K562 (cell line): ENCODE measurements around the gene MRPL38. TPM values are rescaled to one million over a fixed set of nuclear protein-coding genes. Genes with fewer than 3 reads are reported as not detected.

Source experiments
- CREB1 ChIP-seq, 2 experiments: sonication (generic) in 1 of 2; formaldehyde crosslinking in 1 of 2; IDR thresholded peaks; 2 replicates each; pipeline versions ENCODE4 v1.6.1 to v1.8.0; 2012 to 2022; ENCODE audit warnings: inconsistent platforms in 1 of 2, mild to moderate bottlenecking in 1 of 2, missing genetic modification reagents in 1 of 2, moderate library complexity in 1 of 2
- CSDE1 ChIP-seq, 2 experiments: fragments of 450-650 bp; IDR thresholded peaks; 2 replicates each; pipeline ENCODE4 v1.6.1; 2016; ENCODE audit warnings: mild to moderate bottlenecking in 1 of 2
- DNMT1 ChIP-seq: fragments of 450-650 bp; IDR thresholded peaks from 2 replicates; pipeline ENCODE4 v1.6.1; 2016; ENCODE audit warnings: antibody characterized with exemption, mild to moderate bottlenecking
- E2F4 ChIP-seq: sonication (generic); formaldehyde crosslinking; IDR thresholded peaks from 2 replicates; pipeline ENCODE4 v1.8.0; 2022; ENCODE audit warnings: mild to moderate bottlenecking, low read depth, missing genetic modification reagents
- HBP1 ChIP-seq: fragments of 450-650 bp; formaldehyde crosslinking; IDR thresholded peaks from 2 replicates; pipeline ENCODE4 v1.4.0; 2022; ENCODE audit warnings: missing genetic modification characterization
- HDAC8 ChIP-seq: fragments of 450-650 bp; IDR thresholded peaks from 2 replicates; pipeline ENCODE4 v1.6.1; 2016; ENCODE audit warnings: mild to moderate bottlenecking, missing genetic modification characterization, moderate library complexity, missing compliant biosample characterization
- L3MBTL2 ChIP-seq: fragments of 450-650 bp; IDR thresholded peaks from 2 replicates; pipeline ENCODE4 v1.6.1; 2016; ENCODE audit warnings: mild to moderate bottlenecking, moderate library complexity
- SP2 ChIP-seq: IDR thresholded peaks from 2 replicates; pipeline ENCODE4 v1.6.1; 2011; ENCODE audit warnings: mild to moderate bottlenecking, low read depth, low read length, moderate library complexity; ENCODE audit not compliant: poor library complexity, severe bottlenecking; ENCODE audit errors: extremely low read depth
- SRSF1 ChIP-seq: fragments of 200-400 bp; formaldehyde crosslinking; IDR thresholded peaks from 2 replicates; pipeline ENCODE4 v1.6.1; 2017; ENCODE audit warnings: mild to moderate bottlenecking, low read depth, low read length, moderate library complexity
- SUPT5H ChIP-seq: fragments of 450-650 bp; IDR thresholded peaks from 2 replicates; pipeline ENCODE4 v1.6.1; 2016
- TGIF2 ChIP-seq: sonication (generic); formaldehyde crosslinking; IDR thresholded peaks from 2 replicates; pipeline ENCODE4 v1.8.1; 2022; ENCODE audit warnings: mild to moderate bottlenecking, missing genetic modification reagents, moderate library complexity
- THAP7 ChIP-seq: fragments of 250-450 bp; sonication (Bioruptor Pico); IDR thresholded peaks from 2 replicates; pipeline ENCODE4 v1.5.0; 2021
- ZBTB9 ChIP-seq: fragments of 450-650 bp; formaldehyde crosslinking; IDR thresholded peaks from 2 replicates; pipeline ENCODE4 v1.4.0; 2020; ENCODE audit warnings: mild to moderate bottlenecking, moderate library complexity
- ZNF184 ChIP-seq: sonication (generic); formaldehyde crosslinking; IDR thresholded peaks from 2 replicates; pipeline ENCODE4 v1.5.0; 2020; ENCODE audit warnings: missing genetic modification reagents
- ZNF57 ChIP-seq: fragments of 450-650 bp; formaldehyde crosslinking; IDR thresholded peaks from 2 replicates; pipeline ENCODE4 v1.4.0; 2020; ENCODE audit warnings: mild to moderate bottlenecking, moderate library complexity
- ZNF584 ChIP-seq: fragments of 200-800 bp; sonication (Bioruptor generic); IDR thresholded peaks from 2 replicates; pipeline ENCODE4 v1.6.1; 2016; ENCODE audit warnings: low read depth, mild to moderate bottlenecking, missing genetic modification characterization, missing compliant biosample characterization
- ZNF592 ChIP-seq: fragments of 450-650 bp; IDR thresholded peaks from 2 replicates; pipeline ENCODE4 v1.6.1; 2017; ENCODE audit warnings: antibody characterized with exemption, mild to moderate bottlenecking
- polyA plus RNA-seq, 8 experiments: library from polyadenylated mRNA; depleted of rRNA in 4 of 8; stranded (reverse) in 5 of 8; unstranded in 3 of 8; fragments of >200 nt; fragmentation: Nextera tagmentation in 2 of 8; fragmentation: Illumina TruSeq in 1 of 8; extraction: Ambion mirVana in 2 of 8; extraction: Trizol in 1 of 8; gene quantifications; 2 replicates each; pipeline versions ENCODE4 v1.2.1 to v1.2.3, GENCODE V29; 2011 to 2014; ENCODE audit warnings: inconsistent platforms in 1 of 8, missing spikeins in 1 of 8
- total RNA-seq, 7 experiments: library from RNA; depleted of rRNA in 6 of 7; stranded (reverse); fragments of >200 nt in 6 of 7; fragmentation: Illumina TruSeq in 2 of 7; extraction: Trizol in 2 of 7; gene quantifications; 2 replicates each; pipeline versions ENCODE4 v1.2.1 to v1.2.3, GENCODE V29; 2011 to 2021; ENCODE audit warnings: low replicate concordance in 1 of 7

MRPL38 gene
- total and polyA plus RNA-seq, 9 of the 15 experiments (the other 6 are each of a cell fraction or from before 2014, with no cell fraction given), result 4.5 to 154 (median 48.5) TPM

GRCh38 chr17:75940727-75941441, 36.2 kb upstream of the MRPL38 start, which contains the start of gene FBF1 (continued):
- no peak; a peak in 1 of 4 replicates for TF ChIP-seq CSDE1 (IDR thresholded peaks at IDR 0.05)
- TF ChIP-seq HBP1 (CRISPR knock-in tag), result peak; percentile 70; the same call in 1 of the 2 replicates
- 0 out of 2 replicates have a peak, but pooled peaks have one; percentile 75 for TF ChIP-seq ZBTB9 (CRISPR knock-in tag)
- no peak for TF ChIP-seq HDAC8 (tag)
- 0 out of 2 replicates have a peak, but pooled peaks have one; percentile 74 for TF ChIP-seq SRSF1
- no peak for TF ChIP-seq ZNF184
- TF ChIP-seq DNMT1, result no peak
- TF ChIP-seq THAP7, result 0 out of 2 replicates have a peak, but pooled peaks have one; percentile 21
- TF ChIP-seq ZNF57 (CRISPR knock-in tag), result no peak
- no peak; the same call in 1 of the 2 replicates for TF ChIP-seq ZNF592
- peak; percentile 87 for TF ChIP-seq L3MBTL2
- TF ChIP-seq TGIF2 (CRISPR knock-in tag), result peak; percentile 77; the same call in 1 of the 2 replicates
- peak; percentile 44; the same call in 1 of the 2 replicates for TF ChIP-seq CREB1 (IDR thresholded peaks at IDR 0.05)
- peak; percentile 74 for TF ChIP-seq CREB1 (CRISPR knock-in tag; IDR thresholded peaks at IDR 0.05)
- TF ChIP-seq SP2, result no peak
- TF ChIP-seq E2F4 (CRISPR knock-in tag), result no peak
- TF ChIP-seq SUPT5H, result peak; percentile 98
- no peak for TF ChIP-seq ZNF584 (CRISPR knock-in tag)
